GM04503 (cell line): ENCODE measurements around the gene PPP1R3C.

Experiments
- DNase-seq: peaks from one replicate; pipeline ENCODE4 v3.0.0-alpha.2; 2012; ENCODE audit warnings: low read depth

The PPP1R3C gene

DNA sequence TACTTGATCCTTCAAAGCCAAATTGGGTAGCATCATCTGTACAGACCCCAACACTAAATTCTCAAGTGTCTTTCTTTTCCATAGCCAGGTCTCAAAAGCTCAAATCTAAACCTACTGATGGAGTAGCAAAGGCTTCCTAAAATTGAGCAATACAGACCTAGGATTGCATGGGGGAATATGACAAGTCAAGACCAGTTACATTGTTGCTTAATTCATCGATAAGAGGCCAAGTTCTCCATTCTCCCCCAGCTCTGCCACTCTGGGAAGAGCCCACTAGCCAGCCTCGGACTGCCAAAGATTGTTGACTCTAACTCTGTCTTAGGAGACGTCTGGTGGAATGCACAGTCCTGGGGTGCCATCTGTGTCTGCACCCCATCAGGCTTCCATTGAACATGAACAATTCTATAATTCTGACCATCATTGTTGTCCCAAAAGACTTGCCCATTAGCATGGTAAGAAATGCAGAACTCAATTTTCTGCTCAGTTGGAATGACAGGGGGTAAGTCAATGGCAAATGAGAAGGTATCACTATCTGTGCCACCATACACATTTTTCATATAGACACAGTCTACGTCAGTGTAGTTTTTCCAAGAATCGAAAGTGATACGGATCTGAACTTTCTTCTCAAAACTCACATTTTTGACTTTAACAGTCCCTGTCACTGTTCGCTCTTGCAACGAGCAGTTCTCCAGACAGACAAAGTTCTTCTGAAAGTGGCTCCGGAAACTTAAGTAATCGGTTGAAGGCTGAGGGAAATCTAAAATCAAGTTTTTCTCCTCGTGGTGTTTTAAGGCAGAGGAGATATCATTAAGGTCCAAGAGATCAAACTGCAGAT is 2.9 kb downstream of the PPP1R3C start:
- no peak for DNase-seq

DNA sequence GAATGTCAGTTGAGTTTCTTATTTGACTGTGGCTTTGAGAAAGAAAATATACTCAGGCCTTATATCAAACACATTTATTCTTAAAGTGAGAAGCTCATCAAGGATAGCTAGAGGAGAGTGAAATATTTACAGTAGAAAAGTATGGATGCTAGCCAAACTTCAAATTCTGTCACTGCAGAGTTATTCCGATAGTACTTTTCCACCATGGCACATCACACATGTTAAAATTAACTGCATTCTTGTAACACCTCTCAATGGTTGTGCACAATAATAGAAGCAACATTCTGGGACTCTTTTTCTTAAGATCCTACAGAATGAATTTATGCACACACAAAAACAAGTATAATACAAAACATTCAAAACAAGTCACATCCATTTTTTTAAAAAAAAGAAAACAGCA is 4.5 kb downstream of the PPP1R3C start:
- DNase-seq, result no peak

DNA sequence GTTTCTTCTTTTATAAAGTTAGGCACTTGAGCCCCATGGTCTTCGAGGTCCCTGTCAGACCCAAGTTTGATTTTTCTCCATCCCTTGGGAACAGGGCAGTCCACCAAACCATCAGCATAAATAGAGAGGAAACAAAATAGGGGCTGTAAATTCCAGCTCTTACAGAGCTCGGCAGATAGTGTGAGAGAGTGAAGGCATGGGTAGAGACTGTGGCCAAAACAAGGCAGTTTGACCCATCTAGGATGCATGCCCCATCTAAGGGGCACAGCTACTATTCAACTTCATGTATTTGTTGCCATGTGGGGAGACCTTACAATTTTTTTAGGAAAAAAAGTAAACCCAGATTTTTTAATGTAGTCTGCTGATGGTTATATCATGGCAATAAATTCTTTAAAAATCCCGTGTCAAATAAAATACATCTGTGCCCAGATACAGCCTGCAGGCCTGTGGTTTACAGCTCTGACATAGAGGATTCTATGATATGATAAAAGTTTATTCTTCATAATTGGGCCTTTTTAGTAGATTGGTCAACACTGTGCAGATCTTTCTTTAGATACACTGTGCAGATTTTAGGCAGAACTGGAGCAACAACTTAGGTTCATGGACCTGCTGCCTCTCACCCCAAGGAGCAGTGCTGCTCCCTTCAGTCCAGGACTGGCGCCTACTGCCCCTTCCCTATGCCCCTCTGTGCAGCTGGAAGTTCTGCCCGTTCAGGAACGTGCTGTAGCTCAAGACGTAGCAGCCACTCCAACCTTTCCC is 5.3 kb downstream of the PPP1R3C start:
- no peak for DNase-seq

DNA sequence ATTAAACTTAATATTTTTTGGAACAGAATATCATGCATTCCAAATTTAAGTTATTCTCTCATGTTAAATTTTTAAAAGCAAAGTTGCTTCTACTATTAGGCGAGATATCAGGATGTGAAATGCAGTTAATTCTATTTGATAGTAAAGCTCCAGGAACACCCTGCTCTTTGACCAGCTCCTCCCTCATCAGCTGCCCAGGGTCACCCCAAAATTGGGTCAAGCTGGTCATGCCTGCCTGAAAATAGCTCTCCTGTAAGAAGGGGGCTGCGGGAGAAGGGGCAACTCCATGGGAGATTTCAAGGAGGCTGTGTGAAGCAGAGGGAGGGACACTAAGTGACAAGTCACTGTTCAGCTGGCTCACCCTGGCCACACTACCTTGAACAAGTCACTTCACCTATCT is 5.9 kb downstream of the PPP1R3C start:
- no peak for DNase-seq

DNA sequence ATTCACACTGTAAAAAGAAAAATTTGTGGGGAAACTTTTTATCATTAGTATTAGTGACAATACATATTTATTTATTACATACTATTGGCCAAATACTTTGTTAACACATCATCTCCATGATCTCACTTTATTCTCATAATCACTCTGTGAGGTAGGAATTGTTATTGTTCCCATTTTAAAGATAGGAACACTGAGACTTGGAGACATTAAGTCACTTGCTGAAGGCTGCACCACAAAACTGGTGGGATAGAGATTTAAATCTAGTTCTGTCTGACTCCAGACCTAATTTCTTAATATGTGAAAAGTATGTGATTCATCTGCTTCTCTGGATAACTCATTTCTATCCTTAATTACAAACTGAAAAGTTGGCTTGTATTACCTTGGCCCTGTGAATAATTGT is 8.2 kb downstream of the PPP1R3C start:
- DNase-seq, result no peak

DNA sequence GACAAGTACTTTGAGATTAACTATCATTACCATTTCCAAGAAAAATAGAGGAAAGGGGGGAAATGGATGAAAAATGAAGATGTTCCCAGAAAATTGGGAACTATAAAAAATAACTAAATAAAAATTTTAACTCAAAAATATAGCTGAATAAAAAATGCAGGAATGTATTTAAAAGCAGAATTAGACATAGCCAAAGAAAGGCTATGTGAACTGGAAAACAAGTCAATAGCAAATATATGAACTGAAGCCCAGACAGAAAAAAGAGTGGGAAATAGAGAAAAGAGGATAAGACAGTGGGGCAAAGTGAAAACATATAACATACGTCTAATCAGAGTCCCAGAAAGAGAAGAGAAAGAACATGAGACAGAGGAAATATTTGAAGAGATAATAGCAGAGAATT is 10.3 kb downstream of the PPP1R3C start:
- DNase-seq, result no peak

DNA sequence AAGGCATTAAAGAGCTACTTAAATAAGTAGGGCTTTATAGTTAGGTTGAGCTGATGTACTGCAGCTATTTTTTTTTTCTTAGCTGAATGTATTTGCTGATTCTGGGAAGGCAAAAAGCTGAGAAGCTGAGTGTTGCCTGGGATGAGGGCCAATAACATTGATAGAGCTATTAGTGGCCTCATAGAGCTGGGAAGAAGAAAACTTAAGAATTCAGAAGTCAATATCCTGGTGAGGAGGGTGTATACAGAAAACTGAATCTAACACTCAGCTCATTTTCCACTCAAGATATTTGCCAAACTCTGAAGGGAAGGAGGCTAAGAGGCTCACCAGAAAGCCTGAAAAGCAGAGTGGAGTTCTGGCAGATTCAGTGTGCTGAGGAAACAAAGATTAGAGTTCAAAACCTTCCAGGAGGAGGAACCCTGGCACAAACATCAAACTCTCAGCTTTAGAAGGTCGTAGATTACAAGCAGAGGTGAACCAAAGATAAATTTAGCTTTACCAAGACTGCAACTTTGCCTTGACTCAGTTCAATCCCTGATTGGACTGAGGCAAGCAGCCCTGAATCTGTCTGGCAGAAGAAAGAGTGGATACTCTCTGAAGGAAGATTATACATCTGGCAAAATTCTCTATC is 11.3 kb downstream of the PPP1R3C start:
- no peak for DNase-seq

DNA sequence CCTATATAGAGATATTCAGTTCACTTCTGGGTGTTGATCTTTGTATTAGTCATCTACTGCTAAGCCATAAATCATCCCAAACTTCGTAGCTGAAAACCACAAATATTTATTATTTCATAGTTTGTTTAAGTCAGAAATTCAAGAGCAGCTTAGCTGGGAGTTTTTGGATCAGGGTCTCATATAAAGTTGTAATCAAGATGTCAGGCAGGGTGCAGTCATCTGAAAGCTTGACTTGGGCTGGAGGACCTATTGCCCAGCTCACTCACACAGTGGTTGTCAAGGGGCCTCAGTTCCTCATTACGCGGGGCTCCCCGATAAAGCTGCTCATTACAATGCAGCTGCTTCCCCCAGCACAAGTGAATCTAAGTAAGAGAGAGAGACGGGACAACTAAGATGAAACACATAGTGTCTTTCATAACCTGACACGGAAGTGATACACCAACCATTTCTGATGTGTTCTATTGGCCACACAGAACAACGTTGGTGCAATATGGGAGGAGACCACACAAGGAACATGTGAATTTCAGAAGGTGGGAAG is 15.7 kb downstream of the PPP1R3C start:
- DNase-seq, result no peak

DNA sequence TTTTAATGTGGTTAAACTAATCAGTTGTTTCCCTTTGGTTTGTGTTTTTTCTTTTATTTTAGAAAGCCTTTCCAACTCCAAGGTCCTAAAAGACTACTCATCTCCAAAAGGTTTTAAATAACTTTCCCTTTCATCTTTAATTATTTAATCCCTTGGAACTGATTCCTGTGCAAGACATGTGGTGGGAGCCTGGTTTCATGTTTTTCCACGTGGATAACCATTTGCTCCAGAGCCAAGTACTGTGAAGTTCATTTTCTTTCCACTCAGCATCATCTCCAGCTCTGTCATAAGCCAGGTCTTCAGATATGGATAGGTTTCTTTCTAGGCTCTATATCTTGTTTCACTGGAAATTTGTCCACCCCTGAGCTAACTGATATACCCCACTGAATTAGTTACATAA is 16.7 kb downstream of the PPP1R3C start:
- DNase-seq, result no peak

DNA sequence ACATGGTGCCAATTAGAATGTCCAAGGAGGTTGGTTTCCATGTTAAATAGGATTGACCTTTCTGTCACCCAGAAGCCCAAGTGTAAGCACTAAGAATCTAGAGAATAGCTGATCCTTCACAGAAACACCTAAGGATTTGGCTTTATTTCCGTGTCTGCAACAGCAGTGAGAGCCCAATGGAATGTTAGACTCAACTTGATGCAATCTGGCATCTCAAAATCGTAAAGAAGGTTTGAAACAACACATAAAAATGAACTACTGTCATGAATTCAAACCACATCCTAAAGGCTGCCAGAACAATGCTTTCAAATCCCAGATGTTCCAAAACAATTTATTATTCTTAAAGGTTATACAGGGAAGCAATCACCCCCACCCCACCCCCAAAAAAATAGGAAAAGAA is 18.6 kb downstream of the PPP1R3C start:
- peak; percentile 95 for DNase-seq

DNA sequence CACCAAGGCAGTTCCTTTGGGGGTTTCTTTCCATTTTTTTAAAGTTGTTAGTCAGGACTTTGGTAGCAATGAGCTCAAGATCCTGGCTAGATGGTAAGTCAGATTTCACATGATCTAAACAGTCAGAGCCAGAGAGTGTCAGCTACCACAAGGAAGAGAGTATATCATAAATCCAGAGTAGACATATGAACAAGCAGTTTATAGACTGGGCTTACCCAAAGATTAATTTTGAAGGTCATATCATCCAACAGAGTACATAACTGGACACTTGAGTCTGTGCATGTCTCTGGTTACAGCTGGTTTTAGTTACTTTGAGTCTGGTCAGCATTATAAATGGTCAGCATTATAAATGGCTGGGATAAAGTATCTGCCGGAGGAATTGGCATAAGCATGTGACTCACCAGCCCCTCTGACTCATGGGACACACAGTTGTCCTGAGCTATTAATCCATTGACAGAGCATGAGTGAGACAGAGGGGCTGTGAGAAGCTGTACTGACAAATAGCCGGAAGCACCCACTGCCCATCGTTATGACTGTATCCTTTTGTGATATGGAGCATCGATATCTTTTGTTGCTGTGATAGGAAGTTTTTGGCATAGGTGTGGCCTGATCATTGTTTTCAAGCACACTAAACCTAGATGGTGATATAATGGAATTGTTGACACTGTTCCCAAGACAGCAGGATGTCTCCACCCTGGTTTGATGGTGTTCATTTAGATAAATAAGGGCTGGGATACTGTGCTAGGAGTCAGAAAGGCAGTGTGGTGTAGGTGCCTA is 19.3 kb downstream of the PPP1R3C start:
- DNase-seq, result peak; percentile 99

DNA sequence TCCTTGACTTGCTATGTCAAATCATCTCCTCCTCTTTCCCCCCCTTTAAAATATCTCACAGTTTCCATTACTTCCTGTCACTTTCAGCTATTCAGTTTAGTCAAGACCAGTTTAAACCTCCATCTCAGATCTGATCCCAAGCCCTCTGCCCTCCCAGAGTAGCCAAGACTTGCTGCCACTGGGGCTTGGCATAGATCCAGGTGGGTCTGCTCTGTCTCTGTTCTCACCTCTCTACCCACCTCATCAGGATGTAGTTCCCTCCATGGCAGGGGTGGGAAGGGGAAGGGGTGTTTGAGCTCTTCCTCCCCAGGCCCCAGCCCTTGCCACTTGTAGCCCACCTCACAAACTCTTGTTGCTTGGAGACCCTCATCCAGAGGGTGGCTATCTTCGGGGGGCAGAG is 22.0 kb downstream of the PPP1R3C start:
- no peak for DNase-seq

DNA sequence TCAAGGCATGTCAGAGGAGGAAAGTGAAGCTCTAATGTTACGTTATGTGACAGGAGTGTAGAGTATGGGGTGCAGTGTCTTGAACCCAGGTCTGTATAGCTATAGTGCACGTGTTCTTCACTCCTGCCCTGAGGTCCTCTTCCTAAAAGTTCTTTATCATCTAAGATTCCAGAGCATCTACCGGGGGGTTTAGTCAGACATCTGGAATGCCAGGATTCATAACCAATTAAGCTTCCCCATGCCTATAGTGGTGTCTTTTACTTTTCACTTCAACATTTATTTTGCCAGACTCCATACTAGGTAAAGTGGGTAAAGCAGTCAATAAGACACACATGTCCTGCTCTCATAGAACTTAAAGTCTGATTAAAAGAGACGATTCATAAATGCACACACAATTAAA is 22.4 kb downstream of the PPP1R3C start:
- DNase-seq, result no peak

DNA sequence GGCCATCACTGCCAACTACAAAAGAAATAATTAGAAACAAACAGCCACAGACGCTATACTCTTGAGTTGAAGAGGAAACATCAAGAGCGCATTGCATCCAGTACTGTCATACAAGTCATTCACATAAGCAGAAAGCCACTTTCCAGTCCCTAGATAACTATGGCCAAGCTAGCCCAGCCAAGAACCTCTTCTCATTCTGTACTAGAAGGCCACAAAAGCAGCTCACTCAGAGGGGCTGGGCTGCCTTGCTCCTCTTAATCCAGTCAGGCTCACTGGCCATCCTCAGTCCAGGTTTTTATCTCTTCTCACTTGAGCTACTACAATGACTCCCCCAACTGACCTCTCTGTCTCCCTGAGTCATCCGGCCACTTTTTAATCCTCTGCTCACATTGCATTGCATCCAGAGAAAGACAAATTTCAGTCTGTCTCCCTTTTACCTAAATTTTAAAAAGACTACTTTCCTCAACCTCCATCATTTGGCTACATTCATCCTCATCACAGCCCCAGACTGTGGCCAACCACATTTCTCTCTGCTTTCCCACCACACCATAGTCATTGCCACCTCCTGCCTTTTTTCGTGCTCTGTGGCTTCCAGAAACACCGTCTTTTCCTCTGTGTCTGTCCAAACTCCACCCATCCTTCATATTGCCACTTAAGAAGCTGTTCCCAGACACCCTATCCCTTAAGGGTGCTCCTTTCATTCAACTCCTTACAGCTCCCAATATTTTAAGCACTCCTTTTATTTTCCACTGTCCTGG is 25.0 kb downstream of the PPP1R3C start:
- DNase-seq, result no peak

DNA sequence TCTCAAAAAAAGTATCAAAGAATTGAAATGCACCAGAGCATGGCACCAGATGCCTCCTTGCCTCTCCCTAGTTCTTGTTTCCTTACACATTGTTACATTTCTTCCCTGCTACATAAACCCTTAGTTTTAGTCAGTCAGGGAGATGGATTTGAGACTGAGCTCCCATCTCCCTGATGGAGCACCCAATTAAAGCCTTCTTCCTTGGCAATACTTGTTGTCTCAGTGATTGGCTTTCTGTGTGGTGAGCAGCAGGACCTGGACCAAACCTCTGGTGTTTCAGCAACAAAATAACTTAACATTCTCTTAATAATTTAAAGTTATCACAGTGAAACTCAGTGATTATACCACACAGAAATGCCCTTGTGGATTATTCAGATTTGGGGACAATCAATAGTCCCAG is 26.9 kb downstream of the PPP1R3C start:
- DNase-seq, result no peak

DNA sequence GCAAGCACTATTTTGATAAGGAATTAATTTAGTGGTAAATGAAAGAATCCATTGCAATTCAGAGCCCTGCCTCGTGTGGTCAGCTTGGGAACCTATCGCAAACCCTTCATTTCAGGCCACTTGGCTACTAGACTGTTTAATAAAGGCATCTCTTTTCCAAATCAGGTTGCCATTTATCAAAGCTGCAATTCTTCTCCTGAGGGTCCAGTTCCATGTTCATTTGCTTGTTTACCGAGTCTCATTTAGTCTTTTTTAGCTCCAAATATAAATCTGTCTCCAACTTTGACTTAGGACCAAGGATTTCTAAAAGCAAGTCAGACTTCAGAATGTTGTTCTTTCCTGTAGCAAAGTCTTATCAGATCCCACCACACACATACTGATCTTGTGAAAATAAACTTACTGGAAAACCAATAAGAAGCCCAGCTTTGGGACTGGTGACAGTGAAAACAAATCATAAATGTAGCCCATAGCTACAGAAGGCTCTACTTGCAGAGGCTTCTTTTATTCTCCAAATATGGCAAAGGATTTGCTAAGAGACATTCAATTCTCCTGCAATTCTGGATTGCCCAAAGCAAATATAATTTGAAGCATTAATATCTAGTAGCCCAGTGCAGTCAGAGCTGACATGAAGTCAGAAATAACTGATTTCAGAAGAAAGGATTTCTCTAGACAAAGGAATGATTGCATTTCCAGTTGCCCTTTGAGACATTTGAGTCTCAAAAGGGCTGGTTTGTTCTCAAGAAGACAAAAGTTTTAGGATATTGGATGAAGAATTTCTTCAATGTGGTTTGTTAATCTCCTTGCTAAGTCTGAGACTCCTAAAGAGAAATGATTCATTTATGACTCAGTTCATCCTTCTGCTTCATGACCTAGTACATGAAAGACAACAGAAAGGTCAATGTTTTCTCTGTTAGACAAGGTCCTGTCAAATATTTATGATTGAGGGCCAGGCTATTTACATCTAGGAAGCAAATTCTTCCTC is 28.0 kb downstream of the PPP1R3C start:
- DNase-seq, result no peak

DNA sequence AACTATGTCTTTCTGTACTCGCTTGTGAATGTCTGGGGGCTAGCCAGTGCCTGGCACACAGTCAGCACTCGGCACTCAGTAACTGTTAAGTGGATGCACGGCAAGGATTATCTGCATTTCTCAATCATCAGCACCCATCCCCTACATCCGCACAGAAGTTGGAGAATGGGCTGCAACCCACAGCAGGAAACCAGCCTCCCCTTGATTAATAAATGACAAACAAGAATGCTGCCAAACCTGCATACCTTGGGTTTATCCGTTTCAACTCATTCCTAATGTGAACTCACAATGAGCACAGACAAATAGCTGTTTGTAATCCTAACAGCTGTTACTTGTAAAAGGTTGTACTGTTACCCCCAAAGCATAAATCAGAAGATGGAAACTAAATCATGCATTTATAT is 28.9 kb downstream of the PPP1R3C start:
- no peak for DNase-seq

DNA sequence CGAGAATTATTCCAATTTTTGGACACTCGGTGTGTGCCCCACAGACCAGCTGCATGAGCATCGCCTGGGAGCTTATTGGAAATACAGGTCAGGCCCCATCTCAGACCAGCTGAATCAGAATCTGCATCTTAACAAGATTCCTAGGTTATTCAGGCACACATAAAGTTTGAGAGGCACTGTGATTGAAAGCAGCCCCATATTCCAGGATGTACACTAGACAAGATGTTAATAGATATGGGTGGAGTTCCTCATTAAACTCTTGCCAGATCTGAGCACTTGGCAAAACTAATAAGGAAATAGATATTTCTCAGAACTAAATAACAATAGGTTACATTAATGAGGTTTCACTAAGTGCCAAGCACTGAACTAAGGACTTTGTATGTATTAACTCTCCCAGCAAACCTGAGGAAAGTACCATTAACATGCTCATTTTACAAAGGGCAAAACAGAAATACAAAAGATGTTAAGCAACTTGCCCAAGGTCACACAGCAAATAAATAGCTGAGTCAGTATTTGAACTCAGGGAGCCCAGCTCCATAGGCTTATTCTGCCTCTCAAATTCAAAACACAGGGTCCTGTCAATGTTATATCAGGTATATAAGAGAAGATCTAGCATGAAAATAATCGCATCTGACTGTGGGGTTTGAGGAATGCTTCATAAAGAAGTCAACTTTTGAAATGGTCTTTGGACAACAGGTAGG is 29.9 kb downstream of the PPP1R3C start:
- no peak for DNase-seq

DNA sequence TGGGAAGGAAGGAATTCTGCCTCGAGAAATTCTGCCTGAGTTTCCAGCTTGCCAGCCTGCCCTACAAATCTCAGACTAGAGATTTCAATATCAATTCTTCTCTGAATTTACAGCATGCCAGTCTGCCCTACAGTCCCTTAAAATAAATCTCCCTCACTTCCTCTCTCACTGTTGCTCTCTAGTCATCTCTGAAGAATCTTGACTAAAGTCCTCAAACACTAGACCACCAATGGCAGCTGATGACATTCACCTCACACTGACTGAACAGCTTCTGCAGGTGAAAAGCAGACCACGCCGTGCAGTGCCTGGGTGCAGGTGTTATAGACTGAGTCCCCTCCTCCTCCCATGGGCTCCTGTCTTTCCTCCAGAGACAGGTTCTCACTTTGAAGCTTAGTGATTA is 30.4 kb downstream of the PPP1R3C start:
- no peak for DNase-seq
